IMR-90 (cell line): ENCODE data around the gene SIDT1. TPM values are rescaled to one million over a fixed set of nuclear protein-coding genes. Genes with fewer than 3 reads are reported as not detected.

ENCODE experiments used
- ATAC-seq: fragments of 200-7000 bp; cut with Tn5 transposase; 2 replicates; pipeline ENCODE4 v1.9.1; 2020; ENCODE audit warnings: low read depth, mild to moderate bottlenecking, moderate library complexity
- BruUV-seq: library from RNA; stranded (reverse); fragments of 400-500 nt; replicated peaks from 2 replicates; lab custom pipeline; 2021; lab: Mats Ljungman, UMichigan
- CTCF ChIA-PET: fragments of 300-600 bp; formaldehyde crosslinking; extraction: SDS; loops from one replicate; lab custom pipeline; 2021; ENCODE audit warnings: antibody characterized with exemption; lab: Yijun Ruan, JAX
- POLR2A ChIA-PET: fragments of 300-600 bp; sonication (Branson Sonifier 250); formaldehyde crosslinking; loops from one replicate; lab custom pipeline; 2022; ENCODE audit warnings: antibody characterized with exemption; ENCODE audit not compliant: unreplicated experiment; lab: Charles Lee
- DNase-seq: peaks from one replicate; pipeline ENCODE4 v3.0.0; 2013
- H2AFZ ChIP-seq: replicated peaks from 2 replicates; pipeline ENCODE3; 2013; ENCODE audit warnings: low read length, mild to moderate bottlenecking; ENCODE audit not compliant: poor library complexity
- H2AK5ac ChIP-seq: 2 replicates; pipeline ENCODE4 v1.6.1; 2013; ENCODE audit warnings: low read depth, low read length, inconsistent platforms
- H2AK9ac ChIP-seq: replicated peaks from 2 replicates; pipeline ENCODE3; 2013; ENCODE audit warnings: mild to moderate bottlenecking, low read depth, low read length, moderate library complexity; ENCODE audit not compliant: poor library complexity
- H2BK120ac ChIP-seq: 2 replicates; pipeline ENCODE4 v1.6.1; 2013; ENCODE audit warnings: low read depth, low read length, inconsistent platforms
- H2BK15ac ChIP-seq: 3 replicates; pipeline ENCODE4 v1.6.1; 2013; ENCODE audit warnings: low read depth, low read length, inconsistent platforms
- H2BK20ac ChIP-seq: 2 replicates; pipeline ENCODE4 v1.6.1; 2013; ENCODE audit warnings: low read depth, mild to moderate bottlenecking, inconsistent platforms, low read length, moderate library complexity
- H2BK5ac ChIP-seq: 2 replicates; pipeline ENCODE4 v1.6.1; 2013; ENCODE audit warnings: mild to moderate bottlenecking, low read depth, low read length, inconsistent platforms; ENCODE audit not compliant: poor library complexity, severe bottlenecking
- H3K14ac ChIP-seq: replicated peaks from 2 replicates; pipeline ENCODE4 v1.6.1; 2013; ENCODE audit warnings: low read depth, low read length, inconsistent platforms
- H3K18ac ChIP-seq: 2 replicates; pipeline ENCODE4 v1.6.1; 2013; ENCODE audit warnings: low read depth, low read length, control low read depth
- H3K23ac ChIP-seq: 2 replicates; pipeline ENCODE4 v1.6.1; 2013; ENCODE audit warnings: low read depth, low read length, inconsistent platforms
- H3K27ac ChIP-seq: 2 replicates; pipeline ENCODE4 v1.5.1; 2013; ENCODE audit warnings: mild to moderate bottlenecking, control low read depth, low read length; ENCODE audit not compliant: insufficient read depth
- H3K27me3 ChIP-seq: 2 replicates; pipeline ENCODE4 v1.6.1; 2013; ENCODE audit warnings: low read length; ENCODE audit not compliant: control insufficient read depth, insufficient read depth
- H3K36me3 ChIP-seq: 2 replicates; pipeline ENCODE4 v1.6.1; 2013; ENCODE audit warnings: low read length, mixed read lengths; ENCODE audit not compliant: control insufficient read depth, insufficient read depth
- H3K4ac ChIP-seq: 2 replicates; pipeline ENCODE4 v1.6.1; 2013; ENCODE audit warnings: low read depth, low read length, inconsistent platforms
- H3K4me1 ChIP-seq: 2 replicates; pipeline ENCODE4 v1.6.1; 2013; ENCODE audit warnings: low read length, mixed read lengths; ENCODE audit not compliant: control insufficient read depth, insufficient read depth
- H3K4me2 ChIP-seq: 2 replicates; pipeline ENCODE4 v1.6.1; 2013; ENCODE audit warnings: low read depth, mild to moderate bottlenecking, control low read depth, low read length, moderate library complexity
- H3K4me3 ChIP-seq: 2 replicates; pipeline ENCODE4 v1.5.1; 2013; ENCODE audit warnings: low read depth, mild to moderate bottlenecking, control low read depth, low read length, moderate library complexity; ENCODE audit not compliant: insufficient read depth
- H3K56ac ChIP-seq: 2 replicates; pipeline ENCODE4 v1.6.1; 2013; ENCODE audit warnings: low read length, inconsistent platforms; ENCODE audit not compliant: insufficient read depth; ENCODE audit errors: extremely low read depth
- H3K79me1 ChIP-seq, 2 experiments: 2 replicates each; pipeline ENCODE4 v1.6.1; 2013; ENCODE audit warnings: low read length in 2 of 2, inconsistent platforms in 1 of 2, low read depth in 1 of 2
- H3K9ac ChIP-seq: 2 replicates; pipeline ENCODE4 v1.6.1; 2013; ENCODE audit warnings: low read depth, low read length, control low read depth
- H3K9me1 ChIP-seq: 2 replicates; pipeline ENCODE4 v1.6.1; 2013; ENCODE audit warnings: low read length, inconsistent platforms; ENCODE audit not compliant: insufficient read depth
- H3K9me3 ChIP-seq: 2 replicates; pipeline ENCODE4 v1.6.1; 2013; ENCODE audit warnings: low read length; ENCODE audit not compliant: control insufficient read depth, insufficient read depth
- H4K20me1 ChIP-seq: 2 replicates; pipeline ENCODE4 v1.6.1; 2013; ENCODE audit warnings: low read length, inconsistent platforms; ENCODE audit not compliant: insufficient read depth
- H4K5ac ChIP-seq: 2 replicates; pipeline ENCODE4 v1.6.1; 2013; ENCODE audit warnings: mild to moderate bottlenecking, low read depth, low read length, control low read depth
- H4K8ac ChIP-seq, 2 experiments: 2 replicates each; pipeline ENCODE4 v1.6.1; 2013; ENCODE audit warnings: low read depth in 2 of 2, low read length in 2 of 2, control low read depth in 1 of 2, inconsistent platforms in 1 of 2
- H4K91ac ChIP-seq: 2 replicates; pipeline ENCODE4 v1.6.1; 2013; ENCODE audit warnings: low read depth, low read length, inconsistent platforms; ENCODE audit not compliant: insufficient read depth
- CEBPB ChIP-seq: IDR thresholded peaks from 2 replicates; pipeline ENCODE4 v1.6.1; 2012; ENCODE audit warnings: low read depth, low read length, improper control_type of control experiment
- RCOR1 ChIP-seq: IDR thresholded peaks from 2 replicates; pipeline ENCODE4 v1.6.1; 2012; ENCODE audit warnings: mild to moderate bottlenecking, low read length, improper control_type of control experiment; ENCODE audit not compliant: insufficient replicate concordance
- WGBS, 2 experiments: methylation state at CpG; one replicate each; pipeline versions ENCODE4 v1.1.5 to v1.1.7; 2013; ENCODE audit warnings: missing lambda C conversion rate in 2 of 2; ENCODE audit not compliant: insufficient read length in 1 of 2; ENCODE audit errors: extremely low coverage in 2 of 2; 5-methylcytosine and 5-hydroxymethylcytosine counted together
- dilution Hi-C: fragments of 300-500 bp; cut with HindIII; formaldehyde crosslinking; loops from one replicate; pipeline ENCODE4 v1.14.3; 2018; ENCODE audit warnings: low sequenced_read_pairs; ENCODE audit not compliant: unreplicated experiment
- in situ Hi-C: fragments of 300-500 bp; cut with MboI; formaldehyde crosslinking; loops from 3 replicates; pipeline ENCODE4 v1.14.3; 2019; ENCODE audit warnings: low sequenced_read_pairs, inconsistent platforms, mixed read lengths
- intact Hi-C: fragments of 100-400 bp; cut with micrococcal nuclease; formaldehyde crosslinking; loops from 2 replicates; pipeline ENCODE4 v1.10.0; 2022
- polyA plus RNA-seq, 3 experiments: library from polyadenylated mRNA; depleted of rRNA; stranded (reverse); fragments of >200 nt; gene quantifications; 2 replicates each; pipeline ENCODE4 v1.2.3, GENCODE V29; 2012; ENCODE audit warnings: low replicate concordance in 1 of 3
- total RNA-seq: library from RNA; depleted of rRNA; stranded (reverse); fragments of >200 nt; gene quantifications from 2 replicates; pipeline ENCODE4 v1.2.3, GENCODE V29; 2012

SIDT1 gene
- total and polyA plus RNA-seq, 2 of the 4 experiments (the other 2 are of a cell fraction) = not detected

DNA sequence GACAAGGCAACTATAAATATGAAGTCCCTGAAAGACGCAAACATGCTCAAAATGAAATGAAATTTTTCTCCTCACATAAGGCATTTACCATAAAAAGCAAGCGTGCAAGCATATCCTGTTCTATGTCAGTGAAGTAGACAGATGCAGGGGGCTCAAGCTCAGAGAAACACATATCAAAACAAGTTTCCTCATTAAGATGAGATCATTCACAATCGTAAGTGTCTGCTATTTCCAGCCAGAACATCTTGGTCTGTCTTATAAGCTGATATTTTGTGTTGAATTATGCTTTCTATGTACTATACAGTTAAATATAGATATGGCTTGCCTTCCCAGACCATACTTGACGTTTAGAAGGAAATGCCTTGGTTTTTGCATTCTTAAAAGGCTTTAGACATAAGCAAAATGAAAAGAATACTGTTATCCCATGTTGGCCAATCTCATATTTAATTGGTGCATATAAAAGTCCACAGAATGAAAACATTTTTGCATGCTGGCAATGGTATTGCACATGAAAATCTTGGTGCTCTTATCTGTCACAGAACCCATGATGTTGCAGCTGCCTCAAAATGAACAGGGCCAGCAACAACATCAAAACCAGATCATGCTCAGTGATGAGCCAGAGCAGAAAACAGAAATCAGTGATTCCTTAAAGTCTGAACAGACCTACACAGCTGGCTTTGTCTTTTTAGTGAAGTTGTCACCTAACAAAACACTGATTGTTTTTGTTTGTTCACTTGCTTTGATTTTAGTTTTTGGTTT, 65.4 kb downstream of the SIDT1 start:
- Histone ChIP-seq H3K14ac (no peak overlapping the region), H4K91ac (no peak overlapping the region), H3K27ac (no peak overlapping the region), H4K8ac (no peak overlapping the region), H2BK5ac (no peak overlapping the region), H2BK120ac (no peak overlapping the region), H3K36me3 (no peaks in the 10 kb centered on the region), H3K4me1 (no peaks in the 10 kb centered on the region), H3K9me1 (no peaks in the 10 kb centered on the region), H3K18ac (no peak overlapping the region), H2BK15ac (no peak overlapping the region), H3K9ac (no peak overlapping the region), H3K79me1 (no peaks in the 10 kb centered on the region), H3K23ac (no peak overlapping the region), H2BK20ac (no peak overlapping the region), H2AFZ (no peak overlapping the region), H3K56ac (no peak overlapping the region), H3K4me3 (no peak overlapping the region), H3K4me2 (no peak overlapping the region), H3K9me3 (no peaks in the 10 kb centered on the region), H2AK5ac (no peak overlapping the region), H4K20me1 (no peaks in the 10 kb centered on the region), H3K4ac (no peak overlapping the region), H3K27me3 (peaks cover 20% of the 10 kb centered on the region), H2AK9ac (no peak overlapping the region), H4K5ac (no peak overlapping the region)
- ATAC-seq = no peak
- ChIA-PET CTCF (interaction anchor here (0.8 kb wide), 1 partner anchor 10 kb away, joined by 3 read pairs; no protein-coding TSS in a partner anchor), POLR2A (interaction anchor here (0.8 kb wide), 1 partner anchor 115 kb away, joined by 7 read pairs; no protein-coding TSS in a partner anchor)
- intact Hi-C loops (no loop called here), dilution Hi-C loops (no loop called here), in situ Hi-C loops (no loop called here)
- no CpG with 5 or more reads among the region's 4 CpGs for WGBS, 2 experiments
- no TSS peak for BruUV-seq
- no peak for DNase-seq
- no peak for TF ChIP-seq RCOR1
- TF ChIP-seq CEBPB = no peak
